Panc1 (cell line): Measurements from ENCODE around the gene FAM83E. TPM values are rescaled to one million over a fixed set of nuclear protein-coding genes. Genes with fewer than 3 reads are reported as not detected.

ENCODE experiments used
- ATAC-seq: fragments of 200-7000 bp; cut with Tn5 transposase; 2 replicates; pipeline ENCODE4 v1.9.1; 2020; ENCODE audit warnings: mild to moderate bottlenecking, moderate library complexity
- BruUV-seq: library from RNA; stranded (reverse); fragments of 400-500 nt; replicated peaks from 2 replicates; lab custom pipeline; 2021; lab: Mats Ljungman, UMichigan
- CTCF ChIA-PET: fragments of 300-600 bp; sonication (Branson Sonifier 250); formaldehyde crosslinking; loops from one replicate; lab custom pipeline; 2022; ENCODE audit warnings: antibody characterized with exemption; lab: Charles Lee
- POLR2A ChIA-PET: fragments of 300-600 bp; sonication (Branson Sonifier 250); formaldehyde crosslinking; loops from one replicate; lab custom pipeline; 2022; ENCODE audit warnings: antibody characterized with exemption; lab: Charles Lee
- DNase-seq: peaks from one replicate; pipeline ENCODE4 v3.0.0-alpha.2; 2010; ENCODE audit warnings: low read depth, low spot score
- H3K27ac ChIP-seq: 2 replicates; pipeline ENCODE4 v1.5.1; 2011; ENCODE audit warnings: mild to moderate bottlenecking, low read length, inconsistent platforms
- H3K27me3 ChIP-seq: fragments of 200-500 bp; sonication (Bioruptor generic); 2 replicates; pipeline ENCODE4 v1.6.0; 2014; ENCODE audit warnings: low read length, inconsistent platforms; ENCODE audit not compliant: control insufficient read depth, insufficient read depth
- H3K36me3 ChIP-seq: fragments of 200-500 bp; sonication (Bioruptor generic); 2 replicates; pipeline ENCODE4 v1.5.1; 2014; ENCODE audit warnings: inconsistent platforms, mild to moderate bottlenecking, low read length, moderate library complexity; ENCODE audit not compliant: control insufficient read depth, insufficient read depth
- H3K4me1 ChIP-seq: 2 replicates; pipeline ENCODE4 v1.5.1; 2011; ENCODE audit warnings: inconsistent platforms, mild to moderate bottlenecking, low read length, moderate library complexity; ENCODE audit not compliant: control insufficient read depth, insufficient read depth
- H3K4me3 ChIP-seq, 2 experiments: 2 replicates each; pipeline ENCODE4 v1.5.1; 2011 to 2012; ENCODE audit warnings: low read depth in 2 of 2, low read length in 2 of 2, mild to moderate bottlenecking in 2 of 2, inconsistent platforms in 1 of 2, moderate library complexity in 1 of 2
- H3K9me3 ChIP-seq: fragments of 200-500 bp; sonication (Bioruptor generic); 2 replicates; pipeline ENCODE4 v1.5.1; 2014; ENCODE audit warnings: low read depth, mild to moderate bottlenecking, inconsistent platforms, low read length, moderate library complexity; ENCODE audit not compliant: control insufficient read depth, insufficient read depth
- CTCF ChIP-seq: fragments of 450-650 bp; IDR thresholded peaks from 2 replicates; pipeline ENCODE4 v1.5.1; 2017; ENCODE audit warnings: mild to moderate bottlenecking
- REST ChIP-seq, 2 experiments: IDR thresholded peaks; 2 replicates each; pipeline ENCODE4 v1.6.1; 2011 to 2012; ENCODE audit warnings: low read depth in 2 of 2, control low read depth in 1 of 2, low read length in 1 of 2, mild to moderate bottlenecking in 1 of 2, moderate library complexity in 1 of 2; ENCODE audit not compliant: insufficient read depth in 1 of 2
- SIN3A ChIP-seq: IDR thresholded peaks from 2 replicates; pipeline ENCODE4 v1.6.1; 2012; ENCODE audit warnings: low read depth, mild to moderate bottlenecking, low read length, moderate library complexity, borderline replicate concordance; ENCODE audit not compliant: insufficient read depth
- TCF7L2 ChIP-seq: IDR thresholded peaks from 2 replicates; pipeline ENCODE4 v1.6.1; 2011; ENCODE audit warnings: mild to moderate bottlenecking, low read depth, low read length, inconsistent platforms
- in situ Hi-C: cut with HindIII; loops from 2 replicates; pipeline ENCODE4 v1.10.0; 2016; ENCODE audit warnings: low sequenced_read_pairs, low pct_unique_long_range_greater_than_20kb
- intact Hi-C: fragments of 100-400 bp; cut with micrococcal nuclease; formaldehyde crosslinking; loops from one replicate; pipeline ENCODE4 v1.10.0; 2022; ENCODE audit not compliant: unreplicated experiment
- total RNA-seq: library from RNA; stranded (reverse); gene quantifications from one replicate; pipeline ENCODE4 v1.2.1, GENCODE V29; 2021; ENCODE audit not compliant: unreplicated experiment

Gene FAM83E
- total RNA-seq, 1 experiment from 2014 or later, result 1.0 TPM

GRCh38 chr19:48645620-48646000 is 30.7 kb upstream of the FAM83E start:
- TSS peak; percentile 99 for BruUV-seq
- peak overlapping the region; percentile 52; the same call in 1 of the 2 replicates for H3K27ac ChIP-seq
- peak; percentile 43 for ATAC-seq

GRCh38 chr19:48644839-48645619 is 30.2 kb upstream of the FAM83E start:
- H3K4me1 ChIP-seq, result peaks cover 2% of the 10 kb centered on the region; the same call in 1 of the 2 replicates
- H3K4me3 ChIP-seq, result peak overlapping the region; percentile 53 to 69
- no peaks in the 10 kb centered on the region for H3K36me3 ChIP-seq
- in situ Hi-C loops, result no loop called here
- DNase-seq (no peak), ATAC-seq (peak; percentile 85)
- peak overlapping the region; percentile 31; the same call in 1 of the 2 replicates for H3K27ac ChIP-seq
- no TSS peak for BruUV-seq
- CTCF ChIA-PET, result interaction anchor here (0.6 to 1.0 kb wide), 2 partner anchors 140 to 368 kb away, joined by 4 to 5 read pairs; no protein-coding TSS in a partner anchor
- POLR2A ChIA-PET, result interaction anchor here (0.5 to 1.1 kb wide), 3 partner anchors 21 to 89 kb away, joined by 3 to 6 read pairs (median 4); no protein-coding TSS in a partner anchor
- intact Hi-C loops, result no loop called here
- no peaks in the 10 kb centered on the region for H3K27me3 ChIP-seq
- H3K9me3 ChIP-seq, result no peaks in the 10 kb centered on the region
- TF ChIP-seq CTCF, result no peak
- no peak for TF ChIP-seq REST (IDR thresholded peaks at IDR 0.05; ENCODE audit: insufficient read depth in 1 of 2, low read depth in 2 of 2, low read length in 1 of 2)
- no peak for TF ChIP-seq SIN3A
- no peak for TF ChIP-seq TCF7L2

More at GRCh38 chr19:48645620-48646000, 30.7 kb upstream of the FAM83E start:
- H3K4me1 ChIP-seq, result peaks cover 2% of the 10 kb centered on the region; the same call in 1 of the 2 replicates
- ChIA-PET POLR2A (interaction anchor here (0.6 to 1.1 kb wide), 2 partner anchors 22 to 55 kb away, joined by 3 to 4 read pairs; no protein-coding TSS in a partner anchor), CTCF (interaction anchor here (0.5 to 1.0 kb wide), 4 partner anchors 30 to 368 kb away, joined by 4 to 5 read pairs (median 4); no protein-coding TSS in a partner anchor)
- no peaks in the 10 kb centered on the region for H3K9me3 ChIP-seq
- no peaks in the 10 kb centered on the region for H3K36me3 ChIP-seq
- H3K27me3 ChIP-seq, result no peaks in the 10 kb centered on the region
- intact Hi-C loops (no loop called here), in situ Hi-C loops (no loop called here)
- no peak for DNase-seq
- peak overlapping the region; percentile 53 to 69 for H3K4me3 ChIP-seq
- no peak for TF ChIP-seq CTCF
- TF ChIP-seq REST (IDR thresholded peaks at IDR 0.05; ENCODE audit: insufficient read depth in 1 of 2, low read depth in 2 of 2, low read length in 1 of 2), result no peak
